Astrocyte of the spinal cord (primary cell): ENCODE results near the gene DNAAF8.

Experiments used
- DNase-seq: peaks from one replicate; pipeline ENCODE4 v3.0.0; 2011; ENCODE audit warnings: low read depth, low spot score
- H3K4me3 ChIP-seq: 2 replicates; pipeline ENCODE4 v1.5.1; 2011; ENCODE audit warnings: low read depth, mild to moderate bottlenecking, low read length, moderate library complexity
- CTCF ChIP-seq: IDR thresholded peaks from 2 replicates; pipeline ENCODE4 v1.5.1; 2012; ENCODE audit warnings: low read depth, mild to moderate bottlenecking, low read length, inconsistent platforms
- in situ Hi-C: cut with HindIII; loops from 2 replicates; pipeline ENCODE4 v1.10.0; 2017; ENCODE audit warnings: low sequenced_read_pairs

DNAAF8 gene

GRCh38 chr16:4687946-4688673 is 46.2 kb upstream of the DNAAF8 start:
- in situ Hi-C loops, result no loop called here
- no peak for DNase-seq
- no peak for TF ChIP-seq CTCF
- no peak overlapping the region for H3K4me3 ChIP-seq

- H3K4me3 ChIP-seq, result no peak overlapping the region
- no peak for DNase-seq
- in situ Hi-C loops, result no loop called here
- TF ChIP-seq CTCF, result no peak
Measured at GRCh38 chr16:4688674-4689045, 45.7 kb upstream of the DNAAF8 start.

GRCh38 chr16:4689091-4689671 is 45.2 kb upstream of the DNAAF8 start:
- no peak for DNase-seq
- H3K4me3 ChIP-seq, result no peak overlapping the region
- no peak for TF ChIP-seq CTCF
- in situ Hi-C loops, result no loop called here

- H3K4me3 ChIP-seq, result no peak overlapping the region
- DNase-seq, result no peak
- in situ Hi-C loops, result no loop called here
- TF ChIP-seq CTCF, result no peak
Measured at GRCh38 chr16:4689864-4690704, 44.3 kb upstream of the DNAAF8 start.

- in situ Hi-C loops, result no loop called here
- no peak for TF ChIP-seq CTCF
- no peak overlapping the region for H3K4me3 ChIP-seq
- no peak for DNase-seq
Measured at GRCh38 chr16:4690946-4691665, 43.2 kb upstream of the DNAAF8 start.

- no peak for TF ChIP-seq CTCF
- in situ Hi-C loops, result no loop called here
- DNase-seq, result no peak
- H3K4me3 ChIP-seq, result no peak overlapping the region
Measured at GRCh38 chr16:4691666-4692412, 42.5 kb upstream of the DNAAF8 start.
